Measurements from ENCODE around the gene UNC13D. TPM values are rescaled to one million over a fixed set of nuclear protein-coding genes. Genes with fewer than 3 reads are reported as not detected.
"Not testable (repeated sequence)": the region's sequence is repeated elsewhere in the genome, so short reads cannot be mapped to it uniquely, and the experiment has no call there.

Gene UNC13D
- total and polyA plus RNA-seq, 9 of the 15 experiments (the other 6 are each of a cell fraction or from before 2014, with no cell fraction given), result 0.86 to 244 (median 69.2) TPM

- TF ChIP-seq ZBTB40 (IDR thresholded peaks at IDR 0.05), result not testable (repeated sequence)
- 0 out of 2 replicates have a peak, but pooled peaks have one; percentile 19 for TF ChIP-seq ZBTB40 (CRISPR knock-in tag; IDR thresholded peaks at IDR 0.05)
Measured at GRCh38 chr17:75778066-75778860, 65.9 kb downstream of the UNC13D start (continued).
